ENCODE measurements around the gene L3MBTL4. TPM values are rescaled to one million over a fixed set of nuclear protein-coding genes. Genes with fewer than 3 reads are reported as not detected.

L3MBTL4 gene
- total and polyA plus RNA-seq, 10 donors: 1.1 to 21.0 (median 12.7) TPM

- Histone ChIP-seq H3K4me3 (no peak overlapping the region), H3K27me3 (replicated peaks in 1 of 7) (no peaks in the 10 kb centered on the region), H3K36me3 (no peaks in the 10 kb centered on the region), H3K4me1 (no peaks in the 10 kb centered on the region), H3K9me3 (peaks cover 0 to 15% (median 7%) of the 10 kb centered on the region in 8 donors), H3K27ac (no peak overlapping the region)
- intact Hi-C loops (cut with DNase I; ENCODE audit: low total_unique reads): no loop called here
- TF ChIP-seq POLR2AphosphoS5 (IDR thresholded peaks at IDR 0.05): no peak
- TF ChIP-seq, protein P1, sequence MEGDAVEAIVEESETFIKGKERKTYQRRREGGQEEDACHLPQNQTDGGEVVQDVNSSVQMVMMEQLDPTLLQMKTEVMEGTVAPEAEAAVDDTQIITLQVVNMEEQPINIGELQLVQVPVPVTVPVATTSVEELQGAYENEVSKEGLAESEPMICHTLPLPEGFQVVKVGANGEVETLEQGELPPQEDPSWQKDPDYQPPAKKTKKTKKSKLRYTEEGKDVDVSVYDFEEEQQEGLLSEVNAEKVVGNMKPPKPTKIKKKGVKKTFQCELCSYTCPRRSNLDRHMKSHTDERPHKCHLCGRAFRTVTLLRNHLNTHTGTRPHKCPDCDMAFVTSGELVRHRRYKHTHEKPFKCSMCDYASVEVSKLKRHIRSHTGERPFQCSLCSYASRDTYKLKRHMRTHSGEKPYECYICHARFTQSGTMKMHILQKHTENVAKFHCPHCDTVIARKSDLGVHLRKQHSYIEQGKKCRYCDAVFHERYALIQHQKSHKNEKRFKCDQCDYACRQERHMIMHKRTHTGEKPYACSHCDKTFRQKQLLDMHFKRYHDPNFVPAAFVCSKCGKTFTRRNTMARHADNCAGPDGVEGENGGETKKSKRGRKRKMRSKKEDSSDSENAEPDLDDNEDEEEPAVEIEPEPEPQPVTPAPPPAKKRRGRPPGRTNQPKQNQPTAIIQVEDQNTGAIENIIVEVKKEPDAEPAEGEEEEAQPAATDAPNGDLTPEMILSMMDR (IDR thresholded peaks at IDR 0.05 in 8 of 11, conservative IDR thresholded peaks at IDR 0.05 in 3 of 11): no peak
- no peak for TF ChIP-seq POLR2A (IDR thresholded peaks at IDR 0.05)
- 76 to 85% (median 80%) methylated on average over 7 to 8 of the region's 8 CpGs for WGBS, 5 donors
- no peak for DNase-seq
Observed at GRCh38 chr18:6370410-6370809, 44.3 kb downstream of the L3MBTL4 start.

DNA sequence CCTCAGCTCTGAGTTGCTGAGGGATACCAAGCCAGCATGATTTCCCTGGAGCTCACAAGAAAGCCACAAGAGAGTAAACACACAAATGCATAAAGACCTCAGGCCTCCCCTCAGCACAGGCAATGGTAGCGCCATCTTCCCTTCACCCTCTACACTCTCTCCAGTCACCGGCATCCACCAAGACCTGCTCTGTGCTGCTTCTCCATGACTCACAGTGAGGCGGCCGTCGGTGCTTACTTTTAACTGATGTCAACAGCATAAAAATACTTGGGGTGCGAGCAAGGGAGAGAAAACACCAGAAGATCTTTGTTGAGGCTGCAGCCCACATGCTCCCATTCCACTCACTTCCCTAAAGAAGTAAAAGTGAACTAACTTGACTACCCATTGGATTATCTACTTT is 46.7 kb downstream of the L3MBTL4 start:
- Histone ChIP-seq H3K4me3 (no peak overlapping the region), H3K36me3 (no peaks in the 10 kb centered on the region), H3K27ac (no peak overlapping the region), H3K27me3 (replicated peaks in 1 of 7) (no peaks in the 10 kb centered on the region), H3K4me1 (no peaks in the 10 kb centered on the region), H3K9me3 (peaks cover 0 to 12% (median 7%) of the 10 kb centered on the region in 8 donors)
- no peak for TF ChIP-seq POLR2A (IDR thresholded peaks at IDR 0.05)
- TF ChIP-seq, protein P1 (IDR thresholded peaks at IDR 0.05 in 8 of 11, conservative IDR thresholded peaks at IDR 0.05 in 3 of 11): no peak
- no peak for TF ChIP-seq POLR2AphosphoS5 (IDR thresholded peaks at IDR 0.05)
- 95 to 98% (median 97%) methylated on average over 6 of the region's 6 CpGs for WGBS, 5 donors
- intact Hi-C loops (cut with DNase I; ENCODE audit: low total_unique reads): no loop called here
- DNase-seq: no peak

DNA sequence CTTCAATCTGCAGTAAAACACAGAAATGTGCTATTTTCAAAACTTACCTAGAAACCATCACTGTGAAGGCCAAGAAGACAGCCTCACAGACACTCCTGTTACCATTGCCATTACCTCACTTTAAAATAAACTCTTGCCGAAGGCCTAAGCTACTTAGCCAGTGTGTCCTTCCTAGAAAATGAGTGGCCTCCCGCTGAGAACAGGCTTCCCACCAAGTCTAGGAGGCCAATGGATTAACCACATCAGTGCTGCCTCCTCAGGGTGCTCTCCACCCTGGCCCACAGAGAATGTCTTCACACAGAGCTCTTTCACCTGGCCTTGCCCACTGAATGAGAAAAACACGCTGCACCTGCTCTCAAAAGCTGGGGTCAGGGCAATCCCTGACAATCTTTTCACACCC is 47.5 kb downstream of the L3MBTL4 start:
- H3K9me3 ChIP-seq: peaks cover 0 to 10% (median 5%) of the 10 kb centered on the region in 8 donors
- no peaks in the 10 kb centered on the region for H3K36me3 ChIP-seq
- 69 to 82% (median 80%) methylated on average over 3 of the region's 3 CpGs for WGBS, 5 donors
- DNase-seq: no peak
- intact Hi-C loops (cut with DNase I; ENCODE audit: low total_unique reads): no loop called here
- no peak overlapping the region for H3K27ac ChIP-seq
- no peak overlapping the region for H3K4me3 ChIP-seq
- no peaks in the 10 kb centered on the region for H3K27me3 ChIP-seq (replicated peaks in 1 of 7)
- TF ChIP-seq POLR2AphosphoS5 (IDR thresholded peaks at IDR 0.05) (no peak), POLR2A (IDR thresholded peaks at IDR 0.05) (no peak)
- TF ChIP-seq, protein P1 (IDR thresholded peaks at IDR 0.05 in 8 of 11, conservative IDR thresholded peaks at IDR 0.05 in 3 of 11): no peak
- H3K4me1 ChIP-seq: no peaks in the 10 kb centered on the region

DNA sequence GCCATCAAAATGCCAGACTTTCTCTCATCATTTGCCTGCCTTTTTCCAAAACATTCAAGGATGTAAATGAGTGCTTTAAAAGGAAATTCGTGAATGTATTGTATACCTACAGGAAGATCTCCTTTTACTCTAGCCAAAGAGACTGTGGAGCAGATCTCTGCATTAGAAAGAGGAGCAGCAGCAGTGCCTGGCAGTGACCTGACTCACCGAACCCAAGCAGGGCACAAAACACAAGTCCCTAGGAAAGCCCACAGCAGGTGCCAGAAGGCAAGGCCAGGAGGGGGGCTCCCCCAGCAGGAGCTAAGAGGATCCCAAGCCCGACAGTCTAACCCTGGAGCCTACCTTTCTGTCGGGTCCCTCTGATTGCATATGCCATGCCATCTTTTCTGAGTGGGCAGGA is 47.9 kb downstream of the L3MBTL4 start:
- Histone ChIP-seq H3K4me1 (no peaks in the 10 kb centered on the region), H3K9me3 (peaks cover 0 to 6% (median under 1%) of the 10 kb centered on the region in 8 donors), H3K27me3 (replicated peaks in 1 of 7) (no peaks in the 10 kb centered on the region), H3K27ac (no peak overlapping the region), H3K4me3 (no peak overlapping the region), H3K36me3 (no peaks in the 10 kb centered on the region)
- DNase-seq: no peak
- WGBS, 5 donors: 60 to 78% (median 74%) methylated on average over 4 of the region's 4 CpGs
- no peak for TF ChIP-seq POLR2A (IDR thresholded peaks at IDR 0.05)
- TF ChIP-seq, protein P1 (IDR thresholded peaks at IDR 0.05 in 8 of 11, conservative IDR thresholded peaks at IDR 0.05 in 3 of 11): no peak
- no peak for TF ChIP-seq POLR2AphosphoS5 (IDR thresholded peaks at IDR 0.05)
- intact Hi-C loops (cut with DNase I; ENCODE audit: low total_unique reads): no loop called here

All from spleen (tissue), 11 donors.